Calu3 (cell line): Measurements from ENCODE around the gene MAP2K2. TPM values are rescaled to one million over a fixed set of nuclear protein-coding genes. Genes with fewer than 3 reads are reported as not detected.

ENCODE experiments used
- BruUV-seq: library from RNA; stranded (reverse); fragments of 400-500 nt; replicated peaks from 2 replicates; lab custom pipeline; 2021; lab: Mats Ljungman, UMichigan
- CTCF ChIA-PET: fragments of 300-600 bp; sonication (Branson Sonifier 250); formaldehyde crosslinking; loops from one replicate; lab custom pipeline; 2022; ENCODE audit warnings: antibody characterized with exemption; lab: Charles Lee
- DNase-seq: peaks from one replicate; pipeline ENCODE4 v3.0.0; 2022
- H3K27ac Mint-ChIP-seq: one replicate; pipeline ENCODE4 v1.8.0; 2022; ENCODE audit warnings: mixed read lengths; ENCODE audit not compliant: unreplicated experiment
- H3K27me3 Mint-ChIP-seq: one replicate; pipeline ENCODE4 v1.8.0; 2022; ENCODE audit warnings: mixed read lengths; ENCODE audit not compliant: unreplicated experiment
- H3K36me3 Mint-ChIP-seq: one replicate; pipeline ENCODE4 v1.8.0; 2022; ENCODE audit warnings: mild to moderate bottlenecking, moderate library complexity, mixed read lengths; ENCODE audit not compliant: insufficient read depth, unreplicated experiment
- H3K4me1 Mint-ChIP-seq: one replicate; pipeline ENCODE4 v1.8.0; 2022; ENCODE audit warnings: mild to moderate bottlenecking, low read depth, mixed read lengths; ENCODE audit not compliant: unreplicated experiment
- H3K4me3 Mint-ChIP-seq: one replicate; pipeline ENCODE4 v1.8.0; 2022; ENCODE audit warnings: mild to moderate bottlenecking, low read depth, moderate library complexity, mixed read lengths; ENCODE audit not compliant: unreplicated experiment
- H3K9me3 Mint-ChIP-seq: one replicate; pipeline ENCODE4 v1.8.0; 2022; ENCODE audit warnings: low read depth, mixed read lengths; ENCODE audit not compliant: unreplicated experiment
- CTCF ChIP-seq: fragments of 200-600 bp; IDR thresholded peaks from one replicate; pipeline ENCODE4 v1.8.0; 2022; ENCODE audit warnings: antibody characterized with exemption; ENCODE audit not compliant: unreplicated experiment
- intact Hi-C: fragments of 100-400 bp; cut with micrococcal nuclease; formaldehyde crosslinking; loops from one replicate; pipeline ENCODE4 v1.10.0; 2022; ENCODE audit not compliant: unreplicated experiment
- total RNA-seq: library from RNA; stranded (reverse); gene quantifications from 2 replicates; pipeline ENCODE4 v1.2.3, GENCODE V29; 2022

MAP2K2 gene
- total RNA-seq, 1 experiment from 2014 or later, result 114 TPM

GRCh38 chr19:4065430-4066175, 58.3 kb downstream of the MAP2K2 start:
- no peak for TF ChIP-seq CTCF
- peaks cover 55% of the 10 kb centered on the region for H3K36me3 Mint-ChIP-seq
- peak; percentile 95 for DNase-seq
- no peak overlapping the region for H3K27ac Mint-ChIP-seq
- intact Hi-C loops, result no loop called here
- H3K9me3 Mint-ChIP-seq, result no peaks in the 10 kb centered on the region
- no TSS peak for BruUV-seq
- CTCF ChIA-PET, result no interaction called here
- peak overlapping the region; percentile 65 for H3K4me3 Mint-ChIP-seq
- H3K27me3 Mint-ChIP-seq, result no peaks in the 10 kb centered on the region
- no peaks in the 10 kb centered on the region for H3K4me1 Mint-ChIP-seq

- Mint-ChIP-seq H3K4me3 (peak overlapping the region; percentile 82), H3K9me3 (no peaks in the 10 kb centered on the region), H3K36me3 (peaks cover 60% of the 10 kb centered on the region), H3K27ac (peak overlapping the region; percentile 71), H3K27me3 (no peaks in the 10 kb centered on the region), H3K4me1 (no peaks in the 10 kb centered on the region)
- no peak for TF ChIP-seq CTCF
- CTCF ChIA-PET, result interaction anchor here (0.6 kb wide), 2 partner anchors 31 to 48 kb away, joined by 3 to 6 read pairs; no protein-coding TSS in a partner anchor
- BruUV-seq, result no TSS peak
- no peak for DNase-seq
- intact Hi-C loops, result no loop called here
These were observed 59.2 kb downstream of the MAP2K2 start for GRCh38 chr19:4064496-4065260.

- Mint-ChIP-seq H3K27me3 (no peaks in the 10 kb centered on the region), H3K27ac (peak overlapping the region; percentile 71), H3K9me3 (no peaks in the 10 kb centered on the region), H3K36me3 (peaks cover 64% of the 10 kb centered on the region), H3K4me3 (peak overlapping the region; percentile 82), H3K4me1 (no peaks in the 10 kb centered on the region)
- no peak for TF ChIP-seq CTCF
- CTCF ChIA-PET, result interaction anchor here (0.6 kb wide), 2 partner anchors 31 to 47 kb away, joined by 3 to 6 read pairs; no protein-coding TSS in a partner anchor
- no peak for DNase-seq
- BruUV-seq, result no TSS peak
- intact Hi-C loops, result no loop called here
These were observed 59.8 kb downstream of the MAP2K2 start for GRCh38 chr19:4064149-4064495.

- CTCF ChIA-PET, result interaction anchor here (0.6 kb wide), 1 partner anchor 11 kb away, joined by 4 read pairs; no protein-coding TSS in a partner anchor
- H3K27ac Mint-ChIP-seq, result peak overlapping the region; percentile 71
- peaks cover 70% of the 10 kb centered on the region for H3K36me3 Mint-ChIP-seq
- intact Hi-C loops, result no loop called here
- TSS peak; percentile 28 for BruUV-seq
- no peak for DNase-seq
- H3K4me1 Mint-ChIP-seq, result no peaks in the 10 kb centered on the region
- peak overlapping the region; percentile 82 for H3K4me3 Mint-ChIP-seq
- no peaks in the 10 kb centered on the region for H3K27me3 Mint-ChIP-seq
- TF ChIP-seq CTCF, result no peak
- no peaks in the 10 kb centered on the region for H3K9me3 Mint-ChIP-seq
These were observed 60.4 kb downstream of the MAP2K2 start for GRCh38 chr19:4063369-4064148.
